ENCODE measurements around the gene CACFD1. TPM values are rescaled to one million over a fixed set of nuclear protein-coding genes. Genes with fewer than 3 reads are reported as not detected.

CACFD1 gene
- polyA plus RNA-seq (2011; rRNA removed) (9.2 and 10.3 TPM in 2 replicates), polyA minus RNA-seq (2011; rRNA and poly(A)+ RNA removed) (7.3 and 10.2 TPM in 2 replicates)

DNA sequence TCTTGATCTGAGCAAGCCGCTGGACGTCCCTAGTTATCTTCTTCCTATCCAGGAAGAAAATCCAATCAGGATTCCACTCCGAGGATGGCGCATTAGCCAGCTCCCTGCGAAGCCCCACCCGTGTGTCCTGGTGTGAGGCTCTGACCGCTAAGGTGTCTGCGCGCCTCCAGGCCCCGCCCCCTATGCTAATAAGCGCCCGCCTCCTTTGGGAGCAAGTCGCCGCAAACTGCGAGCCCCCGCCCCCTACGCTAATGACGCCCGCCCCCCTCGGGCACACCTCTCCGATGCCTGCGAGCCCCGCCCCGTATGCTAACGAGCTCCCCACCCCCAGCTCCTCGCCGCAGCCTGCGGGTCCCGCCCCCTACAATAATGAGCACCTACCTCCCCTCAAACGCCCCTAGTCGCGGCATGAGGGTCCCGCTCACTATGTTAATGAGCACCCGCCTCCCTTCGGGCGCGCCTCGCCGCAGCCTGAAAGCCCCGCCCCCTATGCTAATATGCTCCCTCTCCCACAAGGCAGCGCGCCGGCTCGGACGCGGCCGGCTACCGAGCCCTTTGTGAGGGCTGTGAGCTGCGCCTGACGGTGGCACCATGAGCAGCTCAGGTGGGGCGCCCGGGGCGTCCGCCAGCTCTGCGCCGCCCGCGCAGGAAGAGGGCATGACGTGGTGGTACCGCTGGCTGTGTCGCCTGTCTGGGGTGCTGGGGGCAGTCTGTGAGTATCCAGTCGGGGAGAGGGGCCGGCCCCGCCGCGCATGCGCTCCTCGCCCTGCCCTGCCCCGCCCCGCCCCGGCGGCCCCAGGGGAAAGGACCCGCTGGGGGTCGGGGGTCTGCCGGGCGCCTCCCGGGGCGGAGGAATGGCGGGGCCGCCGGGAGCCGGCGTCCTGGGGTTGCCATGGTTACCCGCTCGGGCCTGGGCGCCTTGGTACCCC is at the start of gene CACFD1:
TSS of gene CACFD1 (plus strand) at position 503 of the 929 bp plus-strand sequence. CDS start at position 592, 89 bp downstream.
- CTCF ChIA-PET = interaction anchor here (0.7 to 1.5 kb wide), 3 partner anchors 15 to 27 kb away, joined by 3 to 6 read pairs (median 4); no protein-coding TSS in a partner anchor

DNA sequence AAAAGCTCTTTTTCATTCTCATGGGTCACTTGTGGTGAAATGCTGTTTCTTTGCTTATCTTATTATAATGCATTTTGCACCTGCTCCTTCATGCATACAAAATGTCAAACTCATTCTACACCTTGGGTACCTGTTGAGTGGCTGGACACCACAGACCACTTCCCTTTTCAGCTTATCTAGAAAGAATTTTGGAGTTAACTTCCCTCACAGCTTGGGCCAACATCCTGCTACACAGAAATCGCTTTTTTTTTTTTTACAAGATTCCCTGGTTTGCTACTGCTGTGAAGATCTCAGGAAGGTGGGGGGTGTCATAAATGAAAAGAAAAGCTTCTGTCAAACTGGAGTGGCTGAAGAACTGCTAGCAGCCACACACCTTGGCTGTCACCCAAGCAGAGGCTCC is 44.6 kb upstream of the CACFD1 start:
- Histone ChIP-seq H3K27me3 (ENCODE audit: control insufficient read depth, insufficient read depth, low read length) (no peaks in the 10 kb centered on the region), H3K4me3 (ENCODE audit: low read depth, low read length) (no peak overlapping the region), H3K27ac (ENCODE audit: low read depth, low read length) (peak overlapping the region; percentile 11), H3K9me3 (ENCODE audit: control insufficient read depth, insufficient read depth, low read length) (peaks cover 2% of the 10 kb centered on the region; the same call in 1 of the 2 replicates)
- ChIA-PET CTCF (interaction anchor here (1.4 kb wide), 1 partner anchor 71 kb away, joined by 4 read pairs; no protein-coding TSS in a partner anchor), POLR2A (no interaction called here)
- TF ChIP-seq, protein P1, sequence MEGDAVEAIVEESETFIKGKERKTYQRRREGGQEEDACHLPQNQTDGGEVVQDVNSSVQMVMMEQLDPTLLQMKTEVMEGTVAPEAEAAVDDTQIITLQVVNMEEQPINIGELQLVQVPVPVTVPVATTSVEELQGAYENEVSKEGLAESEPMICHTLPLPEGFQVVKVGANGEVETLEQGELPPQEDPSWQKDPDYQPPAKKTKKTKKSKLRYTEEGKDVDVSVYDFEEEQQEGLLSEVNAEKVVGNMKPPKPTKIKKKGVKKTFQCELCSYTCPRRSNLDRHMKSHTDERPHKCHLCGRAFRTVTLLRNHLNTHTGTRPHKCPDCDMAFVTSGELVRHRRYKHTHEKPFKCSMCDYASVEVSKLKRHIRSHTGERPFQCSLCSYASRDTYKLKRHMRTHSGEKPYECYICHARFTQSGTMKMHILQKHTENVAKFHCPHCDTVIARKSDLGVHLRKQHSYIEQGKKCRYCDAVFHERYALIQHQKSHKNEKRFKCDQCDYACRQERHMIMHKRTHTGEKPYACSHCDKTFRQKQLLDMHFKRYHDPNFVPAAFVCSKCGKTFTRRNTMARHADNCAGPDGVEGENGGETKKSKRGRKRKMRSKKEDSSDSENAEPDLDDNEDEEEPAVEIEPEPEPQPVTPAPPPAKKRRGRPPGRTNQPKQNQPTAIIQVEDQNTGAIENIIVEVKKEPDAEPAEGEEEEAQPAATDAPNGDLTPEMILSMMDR (IDR thresholded peaks at IDR 0.05; ENCODE audit: low read depth, low read length) = no peak
- no peak for DNase-seq (ENCODE audit: low read depth, low spot score)

More for the DNA sequence above, at the start of gene CACFD1:
- DNase-seq (ENCODE audit: low read depth, low spot score) = peak; percentile 62
- TF ChIP-seq, protein P1 (IDR thresholded peaks at IDR 0.05; ENCODE audit: low read depth, low read length) = no peak
- POLR2A ChIA-PET = interaction anchor here (0.7 to 1.5 kb wide), 4 partner anchors 10 to 112 kb away, joined by 3 to 5 read pairs (median 4); partner anchors contain the start of genes MED22 and RPL7A
- H3K27ac ChIP-seq (ENCODE audit: low read depth, low read length) = no peak within 1 kb of the TSS
- peak within 1 kb of the TSS; percentile 86 for H3K4me3 ChIP-seq (ENCODE audit: low read depth, low read length)
- peaks cover 4% of the 10 kb centered on the region for H3K27me3 ChIP-seq (ENCODE audit: control insufficient read depth, insufficient read depth, low read length)
- H3K9me3 ChIP-seq (ENCODE audit: control insufficient read depth, insufficient read depth, low read length) = no peaks in the 10 kb centered on the region

DNA sequence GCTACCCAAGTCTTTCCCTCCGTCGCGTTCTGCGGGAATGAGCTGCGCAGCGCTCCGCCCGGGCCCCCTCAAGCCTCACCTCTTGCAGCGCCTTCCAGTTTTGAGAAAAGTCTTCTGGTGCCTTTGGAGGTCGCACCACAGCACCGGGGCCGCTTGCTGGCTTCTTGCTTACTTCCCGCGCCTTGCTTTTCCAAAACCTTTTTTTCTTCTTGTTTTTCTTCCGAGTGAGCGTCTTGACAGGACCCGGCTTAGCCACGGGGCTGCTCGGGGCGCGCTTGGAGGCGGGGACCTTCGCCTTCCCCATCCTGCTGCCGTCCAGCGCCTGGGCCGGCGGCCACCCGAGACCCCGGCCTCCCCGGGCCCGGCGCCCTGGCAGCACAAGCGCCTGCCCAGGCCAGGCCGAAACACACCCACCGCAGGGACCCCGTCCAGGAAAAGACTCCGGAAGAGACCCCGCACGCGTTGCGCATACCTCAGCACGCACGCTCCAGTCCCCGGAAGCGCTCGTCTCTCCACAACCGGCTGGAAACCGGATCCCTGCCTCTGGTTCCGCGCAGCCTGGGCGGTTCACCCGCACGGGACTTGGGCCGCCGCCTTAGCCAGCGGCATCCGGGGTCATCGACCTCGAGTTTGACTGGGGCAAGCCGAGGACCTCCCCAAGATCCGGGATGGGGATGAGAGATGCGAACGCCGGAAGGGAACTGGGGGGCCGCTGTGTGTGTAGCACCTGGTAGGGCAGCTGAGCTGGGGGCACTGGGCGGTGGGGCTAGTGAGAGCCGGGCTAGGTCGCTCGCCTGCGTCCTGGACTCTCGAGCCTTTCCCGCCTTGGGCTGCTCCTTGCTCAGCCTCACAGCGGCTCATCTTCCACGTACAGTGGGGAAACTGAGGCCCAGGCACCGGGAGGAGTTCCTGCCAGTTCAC is 42.0 kb upstream of the CACFD1 start, which contains the start of gene REXO4:
TSS of gene REXO4 (minus strand) at position 470 of the 921 bp plus-strand sequence. CDS start at position 304, 166 bp downstream.
- peaks cover 2% of the 10 kb centered on the region; the same call in 1 of the 2 replicates for H3K9me3 ChIP-seq (ENCODE audit: control insufficient read depth, insufficient read depth, low read length)
- peak within 1 kb of the TSS; percentile 86 for H3K27ac ChIP-seq (ENCODE audit: low read depth, low read length)
- H3K4me3 ChIP-seq (ENCODE audit: low read depth, low read length) = peak within 1 kb of the TSS; percentile 83
- ChIA-PET CTCF (interaction anchor here (1.9 kb wide), 1 partner anchor 69 kb away, joined by 8 read pairs; no protein-coding TSS in a partner anchor), POLR2A (interaction anchor here (0.6 to 1.2 kb wide), 4 partner anchors 10 to 328 kb away, joined by 3 to 9 read pairs (median 3); partner anchors contain the start of genes MED22, RPL7A, STKLD1 and SURF4)
- H3K27me3 ChIP-seq (ENCODE audit: control insufficient read depth, insufficient read depth, low read length) = no peaks in the 10 kb centered on the region
- TF ChIP-seq, protein P1 (IDR thresholded peaks at IDR 0.05; ENCODE audit: low read depth, low read length) = no peak
- DNase-seq (ENCODE audit: low read depth, low spot score) = peak; percentile 61

DNA sequence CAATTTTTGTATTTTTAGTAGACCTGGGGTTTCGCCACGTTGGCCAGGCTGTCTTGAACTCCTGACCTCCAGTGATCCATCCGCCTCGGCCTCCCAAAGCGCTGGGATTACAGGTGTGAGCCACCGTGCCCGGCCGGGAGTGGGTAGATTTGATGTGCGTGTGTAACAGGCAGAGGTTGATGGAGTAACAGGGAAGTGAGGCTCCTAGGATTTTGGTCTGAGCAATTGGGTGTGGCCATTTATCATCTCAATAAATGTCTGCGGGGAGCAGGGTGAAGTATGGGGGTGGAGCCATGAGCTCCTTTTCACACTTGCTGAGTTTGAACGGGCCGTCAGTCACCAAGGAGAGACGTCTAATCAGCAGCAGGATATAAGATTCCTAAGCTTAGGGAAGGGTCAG is 40.8 kb upstream of the CACFD1 start:
- POLR2A ChIA-PET = interaction anchor here (0.6 to 1.2 kb wide), 3 partner anchors 9 to 45 kb away, joined by 3 read pairs; no protein-coding TSS in a partner anchor
- peaks cover 2% of the 10 kb centered on the region; the same call in 1 of the 2 replicates for H3K9me3 ChIP-seq (ENCODE audit: control insufficient read depth, insufficient read depth, low read length)
- CTCF ChIA-PET = no interaction called here
- no peak for DNase-seq (ENCODE audit: low read depth, low spot score)
- TF ChIP-seq, protein P1 (IDR thresholded peaks at IDR 0.05; ENCODE audit: low read depth, low read length) = no peak
- no peak overlapping the region for H3K27ac ChIP-seq (ENCODE audit: low read depth, low read length)
- H3K4me3 ChIP-seq (ENCODE audit: low read depth, low read length) = peak overlapping the region; percentile 83; the same call in 1 of the 2 replicates
- H3K27me3 ChIP-seq (ENCODE audit: control insufficient read depth, insufficient read depth, low read length) = no peaks in the 10 kb centered on the region
